ELF-1 (cell line): Measurements from ENCODE around the gene EID2B.

Experiments
- DNase-seq: peaks from one replicate; pipeline ENCODE4 v3.0.0-alpha.2; 2016; ENCODE audit warnings: low read depth, low spot score

The EID2B gene

GRCh38 chr19:39532233-39533002 is at the start of gene EID2B:
EID2B (minus strand) TSS chr19:39532852; CDS start chr19:39532802, 50 bp downstream.
- DNase-seq: peak; percentile 94

GRCh38 chr19:39582442-39582841 is 49.8 kb upstream of the EID2B start:
- no peak for DNase-seq

GRCh38 chr19:39568604-39569003 is 36.0 kb upstream of the EID2B start:
- DNase-seq: no peak

GRCh38 chr19:39566064-39566463 is 33.4 kb upstream of the EID2B start:
- DNase-seq: no peak

GRCh38 chr19:39563408-39563807 is 30.8 kb upstream of the EID2B start:
- peak; percentile 10 for DNase-seq

GRCh38 chr19:39558624-39559117 is 26.0 kb upstream of the EID2B start:
- DNase-seq: no peak

GRCh38 chr19:39557811-39558623 is 25.4 kb upstream of the EID2B start:
- peak; percentile 17 for DNase-seq

GRCh38 chr19:39555883-39556282 is 23.2 kb upstream of the EID2B start:
- no peak for DNase-seq

GRCh38 chr19:39554701-39555311 is 22.2 kb upstream of the EID2B start:
- no peak for DNase-seq

GRCh38 chr19:39553082-39553652 is 20.5 kb upstream of the EID2B start:
- DNase-seq: no peak

GRCh38 chr19:39550197-39550596 is 17.5 kb upstream of the EID2B start:
- no peak for DNase-seq

GRCh38 chr19:39546599-39546998 is 13.9 kb upstream of the EID2B start:
- DNase-seq: peak; percentile 15

- DNase-seq: no peak
Measured at GRCh38 chr19:39544911-39545310, 12.3 kb upstream of the EID2B start.

GRCh38 chr19:39544226-39544903 is 11.7 kb upstream of the EID2B start:
- DNase-seq: no peak

- DNase-seq: no peak
Measured at GRCh38 chr19:39543477-39543857, 10.8 kb upstream of the EID2B start.

GRCh38 chr19:39542206-39542605 is 9.6 kb upstream of the EID2B start:
- no peak for DNase-seq

- no peak for DNase-seq
Measured at GRCh38 chr19:39540333-39540673, 7.7 kb upstream of the EID2B start.

GRCh38 chr19:39539518-39540332 is 7.1 kb upstream of the EID2B start, which contains the start of gene EID2:
EID2 (minus strand) TSS chr19:39540161; CDS start chr19:39540079, 82 bp downstream.
- DNase-seq: peak; percentile 95

GRCh38 chr19:39539165-39539517 is 6.5 kb upstream of the EID2B start:
- DNase-seq: no peak

- no peak for DNase-seq
Measured at GRCh38 chr19:39533791-39534190, 1.1 kb upstream of the EID2B start.
